Astrocyte (in vitro differentiated cells and primary cell): ENCODE measurements around the gene LTBP3. TPM values are rescaled to one million over a fixed set of nuclear protein-coding genes. Genes with fewer than 3 reads are reported as not detected.

Source experiments
- DNase-seq: peaks from one replicate; pipeline ENCODE4 v3.0.0-alpha.2; 2010; ENCODE audit warnings: low read depth
- FAIRE-seq: peaks from 2 replicates; lab custom pipeline; 2011; peaks lifted over from hg19 to GRCh38; lab: Jason Lieb, UNC
- H2AFZ ChIP-seq: 2 replicates; pipeline ENCODE4 v1.6.0; 2012; ENCODE audit warnings: low read depth, low read length, inconsistent platforms
- H3K27ac ChIP-seq: 2 replicates; pipeline ENCODE4 v1.5.1; 2011; ENCODE audit warnings: low read depth, low read length, inconsistent platforms
- H3K27me3 ChIP-seq: 2 replicates; pipeline ENCODE4 v1.6.0; 2011; ENCODE audit warnings: low read length, inconsistent platforms; ENCODE audit not compliant: insufficient read depth
- H3K36me3 ChIP-seq: 2 replicates; pipeline ENCODE4 v1.5.1; 2011; ENCODE audit warnings: low read length, inconsistent platforms; ENCODE audit not compliant: insufficient read depth
- H3K4me1 ChIP-seq: 2 replicates; pipeline ENCODE4 v1.5.1; 2011; ENCODE audit warnings: low read length, inconsistent platforms; ENCODE audit not compliant: insufficient read depth
- H3K4me2 ChIP-seq: 2 replicates; pipeline ENCODE4 v1.6.0; 2012; ENCODE audit warnings: low read length, inconsistent platforms
- H3K4me3 ChIP-seq: 2 replicates; pipeline ENCODE4 v1.5.1; 2011; ENCODE audit warnings: low read depth, mild to moderate bottlenecking, low read length, inconsistent platforms; ENCODE audit not compliant: insufficient read depth
- H3K79me2 ChIP-seq: 2 replicates; pipeline ENCODE4 v1.6.0; 2012; ENCODE audit warnings: mild to moderate bottlenecking, low read length, inconsistent platforms; ENCODE audit not compliant: insufficient read depth
- H3K9ac ChIP-seq: 2 replicates; pipeline ENCODE4 v1.6.0; 2012; ENCODE audit warnings: mild to moderate bottlenecking, low read length, inconsistent platforms
- H3K9me3 ChIP-seq: 2 replicates; pipeline ENCODE4 v1.5.1; 2012; ENCODE audit warnings: low read depth, mild to moderate bottlenecking, low read length, inconsistent platforms; ENCODE audit not compliant: insufficient read depth
- H4K20me1 ChIP-seq: 2 replicates; pipeline ENCODE4 v1.6.0; 2012; ENCODE audit warnings: low read length, inconsistent platforms; ENCODE audit not compliant: insufficient read depth
- H3K27ac Mint-ChIP-seq: one replicate; pipeline ENCODE4 v1.8.0; 2021; ENCODE audit warnings: mild to moderate bottlenecking, mixed read lengths; ENCODE audit not compliant: unreplicated experiment
- H3K27me3 Mint-ChIP-seq: one replicate; pipeline ENCODE4 v1.8.0; 2021; ENCODE audit warnings: low read depth, mixed read lengths; ENCODE audit not compliant: unreplicated experiment
- H3K36me3 Mint-ChIP-seq: one replicate; pipeline ENCODE4 v1.8.0; 2021; ENCODE audit warnings: low read depth, mixed read lengths; ENCODE audit not compliant: unreplicated experiment
- H3K4me1 Mint-ChIP-seq: one replicate; pipeline ENCODE4 v1.8.0; 2021; ENCODE audit warnings: low read depth, mixed read lengths; ENCODE audit not compliant: unreplicated experiment
- H3K4me3 Mint-ChIP-seq: one replicate; pipeline ENCODE4 v1.8.0; 2021; ENCODE audit warnings: mild to moderate bottlenecking, moderate library complexity, mixed read lengths; ENCODE audit not compliant: unreplicated experiment
- H3K9me3 Mint-ChIP-seq: one replicate; pipeline ENCODE4 v1.8.0; 2021; ENCODE audit warnings: mild to moderate bottlenecking, mixed read lengths; ENCODE audit not compliant: unreplicated experiment
- EZH2 ChIP-seq: IDR thresholded peaks from 2 replicates; pipeline ENCODE4 v1.6.1; 2012; ENCODE audit warnings: mild to moderate bottlenecking, low read length, inconsistent platforms; ENCODE audit not compliant: insufficient read depth
- total RNA-seq: library from RNA; stranded (reverse); gene quantifications from 2 replicates; pipeline ENCODE4 v1.2.1, GENCODE V29; 2021
- TF ChIP-seq, protein P1 (sequence below): IDR thresholded peaks from 2 replicates; pipeline ENCODE4 v1.5.1; 2011; ENCODE audit warnings: low read depth, mild to moderate bottlenecking, inconsistent platforms, low read length, moderate library complexity; ENCODE audit not compliant: insufficient read depth

LTBP3 gene
- total RNA-seq, 1 donor from 2014 or later = 33.2 TPM

DNA sequence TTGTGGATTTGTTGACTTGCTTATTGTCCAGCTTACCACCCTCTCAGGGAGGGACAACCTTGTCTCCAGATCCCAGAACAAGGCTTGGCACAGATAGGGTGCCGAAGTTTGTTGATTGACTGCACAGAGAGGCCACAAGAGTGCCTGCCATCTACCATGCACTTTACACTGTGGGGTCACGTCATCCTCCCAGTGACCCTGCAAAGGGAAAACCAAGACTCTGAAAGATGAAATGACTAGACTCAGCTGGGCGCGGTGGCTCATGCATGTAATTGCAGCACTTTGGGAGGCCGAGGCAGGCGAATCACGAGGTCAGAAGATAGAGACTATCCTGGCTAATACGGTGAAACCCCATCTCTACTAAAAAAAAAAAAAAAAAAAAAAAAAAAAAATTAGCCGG, 4.6 kb upstream of the LTBP3 start:
- FAIRE-seq = no peak
- H3K4me1 Mint-ChIP-seq = peaks cover 18% of the 10 kb centered on the region
- peaks cover 6% of the 10 kb centered on the region for H3K79me2 ChIP-seq

DNA sequence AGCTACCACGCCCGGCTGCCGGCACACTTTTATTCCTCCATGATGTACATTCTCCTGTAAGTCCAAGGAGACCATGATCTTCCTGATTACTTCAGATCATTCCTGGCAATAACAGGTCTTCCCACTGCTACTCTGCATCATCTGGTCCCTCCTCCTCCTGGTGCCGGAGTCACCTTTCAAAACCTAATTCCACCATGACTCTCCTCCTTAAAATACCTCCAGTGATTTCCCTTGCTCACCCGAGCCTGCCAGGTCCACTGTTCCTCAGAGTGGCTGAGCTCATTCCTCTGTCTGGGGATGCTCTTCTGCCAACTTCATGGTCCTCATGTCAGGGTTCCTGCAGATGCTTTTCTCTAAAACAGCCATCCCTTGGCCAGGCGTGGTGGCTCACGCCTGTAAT, 3.9 kb upstream of the LTBP3 start:
- Histone ChIP-seq H3K4me3 (no peak overlapping the region), H3K36me3 (no peaks in the 10 kb centered on the region), H3K4me2 (no peak overlapping the region), H3K9ac (no peak overlapping the region), H2AFZ (no peak overlapping the region), H3K79me2 (peaks cover 9% of the 10 kb centered on the region), H3K27ac (no peak overlapping the region), H4K20me1 (no peaks in the 10 kb centered on the region), H3K27me3 (no peaks in the 10 kb centered on the region), H3K4me1 (peaks cover 45% of the 10 kb centered on the region), H3K9me3 (no peaks in the 10 kb centered on the region)
- Mint-ChIP-seq H3K36me3 (no peaks in the 10 kb centered on the region), H3K27ac (no peak overlapping the region), H3K9me3 (no peaks in the 10 kb centered on the region), H3K4me1 (peaks cover 21% of the 10 kb centered on the region), H3K4me3 (no peak overlapping the region), H3K27me3 (peaks cover 1% of the 10 kb centered on the region)
- DNase-seq = no peak
- no peak for FAIRE-seq
- no peak for TF ChIP-seq EZH2
- TF ChIP-seq, protein P1, sequence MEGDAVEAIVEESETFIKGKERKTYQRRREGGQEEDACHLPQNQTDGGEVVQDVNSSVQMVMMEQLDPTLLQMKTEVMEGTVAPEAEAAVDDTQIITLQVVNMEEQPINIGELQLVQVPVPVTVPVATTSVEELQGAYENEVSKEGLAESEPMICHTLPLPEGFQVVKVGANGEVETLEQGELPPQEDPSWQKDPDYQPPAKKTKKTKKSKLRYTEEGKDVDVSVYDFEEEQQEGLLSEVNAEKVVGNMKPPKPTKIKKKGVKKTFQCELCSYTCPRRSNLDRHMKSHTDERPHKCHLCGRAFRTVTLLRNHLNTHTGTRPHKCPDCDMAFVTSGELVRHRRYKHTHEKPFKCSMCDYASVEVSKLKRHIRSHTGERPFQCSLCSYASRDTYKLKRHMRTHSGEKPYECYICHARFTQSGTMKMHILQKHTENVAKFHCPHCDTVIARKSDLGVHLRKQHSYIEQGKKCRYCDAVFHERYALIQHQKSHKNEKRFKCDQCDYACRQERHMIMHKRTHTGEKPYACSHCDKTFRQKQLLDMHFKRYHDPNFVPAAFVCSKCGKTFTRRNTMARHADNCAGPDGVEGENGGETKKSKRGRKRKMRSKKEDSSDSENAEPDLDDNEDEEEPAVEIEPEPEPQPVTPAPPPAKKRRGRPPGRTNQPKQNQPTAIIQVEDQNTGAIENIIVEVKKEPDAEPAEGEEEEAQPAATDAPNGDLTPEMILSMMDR = no peak

More for the DNA sequence above, 4.6 kb upstream of the LTBP3 start:
- no peak for DNase-seq
- TF ChIP-seq EZH2 = no peak
- TF ChIP-seq, protein P1 = no peak
- no peaks in the 10 kb centered on the region for H3K9me3 ChIP-seq
- H4K20me1 ChIP-seq = no peaks in the 10 kb centered on the region
- H3K27ac ChIP-seq = no peak overlapping the region
- H3K36me3 ChIP-seq = no peaks in the 10 kb centered on the region
- no peak overlapping the region for H3K27ac Mint-ChIP-seq
- no peak overlapping the region for H3K9ac ChIP-seq
- H3K27me3 ChIP-seq = no peaks in the 10 kb centered on the region
- H3K9me3 Mint-ChIP-seq = no peaks in the 10 kb centered on the region
- H3K4me1 ChIP-seq = peaks cover 41% of the 10 kb centered on the region
- no peak overlapping the region for H3K4me3 ChIP-seq
- H3K4me2 ChIP-seq = no peak overlapping the region
- no peak overlapping the region for H3K4me3 Mint-ChIP-seq
- no peaks in the 10 kb centered on the region for H3K36me3 Mint-ChIP-seq
- H2AFZ ChIP-seq = no peak overlapping the region
- peaks cover 1% of the 10 kb centered on the region for H3K27me3 Mint-ChIP-seq

DNA sequence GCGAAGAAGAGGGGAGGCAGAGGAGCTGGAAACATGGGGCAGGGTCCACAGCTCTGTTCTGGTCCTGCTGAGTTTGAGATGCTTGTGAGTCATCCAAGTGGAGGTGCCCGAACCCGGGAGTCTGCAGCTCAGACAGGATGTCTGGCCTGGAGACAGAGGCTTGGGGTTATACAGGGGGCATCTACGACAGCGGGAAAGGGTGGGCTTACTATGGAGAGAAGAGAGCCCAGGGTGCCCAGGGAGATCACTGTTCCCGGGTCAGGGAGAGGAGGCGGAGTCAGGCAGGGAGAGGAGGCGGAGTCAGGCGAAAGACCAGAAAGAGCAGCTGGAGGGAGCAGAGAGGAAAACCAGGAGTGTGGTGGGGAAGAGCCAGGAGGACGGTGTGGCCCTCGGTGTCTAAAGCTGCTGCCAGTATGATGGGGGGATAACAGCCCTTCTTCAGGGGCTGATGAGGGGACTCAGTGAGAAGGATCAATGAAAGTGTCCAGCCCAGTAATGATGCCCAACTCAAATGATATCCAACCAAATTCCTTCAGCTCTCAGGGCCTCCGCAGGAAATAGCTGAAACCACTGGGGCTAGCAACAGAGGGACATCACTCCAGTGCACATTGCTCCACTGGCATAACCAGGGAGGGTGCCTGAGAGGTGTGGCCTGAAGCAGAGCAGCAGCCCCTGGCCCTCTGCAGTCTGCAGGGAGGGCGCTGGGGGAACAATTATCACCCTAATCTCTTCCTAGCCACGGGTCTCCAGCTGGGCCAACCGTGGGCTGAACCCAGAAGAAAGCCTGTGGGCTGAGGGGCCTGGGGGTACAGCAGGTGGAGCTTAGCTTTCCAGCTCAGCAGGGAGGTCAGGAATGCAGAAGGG, 2.6 kb upstream of the LTBP3 start:
- peaks cover 4% of the 10 kb centered on the region for H4K20me1 ChIP-seq
- FAIRE-seq (no peak), DNase-seq (peak; percentile 80)
- peak overlapping the region; percentile 92 for H3K27ac ChIP-seq
- peaks cover 17% of the 10 kb centered on the region for H3K79me2 ChIP-seq
- H3K9ac ChIP-seq = peak overlapping the region; percentile 55
- H3K27me3 ChIP-seq = no peaks in the 10 kb centered on the region
- H2AFZ ChIP-seq = peak overlapping the region; percentile 61
- H3K4me1 ChIP-seq = peaks cover 51% of the 10 kb centered on the region
- no peak for TF ChIP-seq EZH2
- TF ChIP-seq, protein P1 = no peak
- Mint-ChIP-seq H3K4me3 (peak overlapping the region; percentile 58), H3K9me3 (no peaks in the 10 kb centered on the region), H3K4me1 (peaks cover 28% of the 10 kb centered on the region), H3K27me3 (peaks cover 1% of the 10 kb centered on the region), H3K27ac (peak overlapping the region; percentile 56), H3K36me3 (peaks cover 2% of the 10 kb centered on the region)
- no peaks in the 10 kb centered on the region for H3K9me3 ChIP-seq
- peak overlapping the region; percentile 94 for H3K4me2 ChIP-seq
- H3K36me3 ChIP-seq = no peaks in the 10 kb centered on the region
- no peak overlapping the region for H3K4me3 ChIP-seq
